GM23248 (cell line): ENCODE results near the gene SLC15A4. TPM values are rescaled to one million over a fixed set of nuclear protein-coding genes. Genes with fewer than 3 reads are reported as not detected.
A peak's percentile ranks its signal among the peaks of the same experiment; 100 is the strongest.

ENCODE experiments used
- DNase-seq: peaks from one replicate; pipeline ENCODE4 v3.0.0-alpha.2; 2015
- H2AFZ ChIP-seq: fragments of 200-600 bp; sonication (generic); 2 replicates; pipeline ENCODE4 v1.6.1; 2016; ENCODE audit warnings: antibody characterized with exemption
- H3F3A ChIP-seq: fragments of 200-600 bp; sonication (generic); 2 replicates; pipeline ENCODE4 v1.6.1; 2016; ENCODE audit warnings: mild to moderate bottlenecking, antibody characterized with exemption, mixed run types; ENCODE audit not compliant: insufficient read depth
- H3K27ac ChIP-seq: fragments of 200-600 bp; sonication (generic); 2 replicates; pipeline ENCODE4 v1.5.1; 2016; ENCODE audit warnings: mild to moderate bottlenecking
- H3K27me3 ChIP-seq: fragments of 200-600 bp; sonication (generic); replicated peaks from 2 replicates; pipeline ENCODE4 v1.6.1; 2016; ENCODE audit warnings: mild to moderate bottlenecking; ENCODE audit not compliant: insufficient read depth
- H3K36me3 ChIP-seq: fragments of 200-600 bp; sonication (generic); 2 replicates; pipeline ENCODE4 v1.6.1; 2016; ENCODE audit warnings: low read depth, mild to moderate bottlenecking
- H3K4me1 ChIP-seq: fragments of 200-600 bp; sonication (generic); 2 replicates; pipeline ENCODE4 v1.6.1; 2016; ENCODE audit warnings: mild to moderate bottlenecking; ENCODE audit not compliant: insufficient read depth
- H3K4me2 ChIP-seq: fragments of 200-600 bp; sonication (generic); one replicate; pipeline ENCODE4 v1.6.1; 2016; ENCODE audit warnings: mild to moderate bottlenecking; ENCODE audit not compliant: unreplicated experiment
- H3K4me3 ChIP-seq: fragments of 200-600 bp; sonication (generic); 2 replicates; pipeline ENCODE4 v1.5.1; 2016; ENCODE audit warnings: mild to moderate bottlenecking
- H3K79me2 ChIP-seq: fragments of 200-600 bp; sonication (generic); 2 replicates; pipeline ENCODE4 v1.6.1; 2016; ENCODE audit warnings: mild to moderate bottlenecking; ENCODE audit not compliant: insufficient read depth
- H3K9ac ChIP-seq: fragments of 200-600 bp; sonication (generic); 2 replicates; pipeline ENCODE4 v1.6.1; 2016; ENCODE audit warnings: mild to moderate bottlenecking
- H3K9me2 ChIP-seq: fragments of 200-600 bp; sonication (generic); 2 replicates; pipeline ENCODE4 v1.6.1; 2016; ENCODE audit warnings: mixed run types, mild to moderate bottlenecking, moderate library complexity; ENCODE audit not compliant: insufficient read depth
- H3K9me3 ChIP-seq: fragments of 200-600 bp; sonication (generic); one replicate; pipeline ENCODE4 v1.6.1; 2017; ENCODE audit warnings: low read depth
- H4K20me1 ChIP-seq: fragments of 200-600 bp; sonication (generic); 2 replicates; pipeline ENCODE4 v1.6.0; 2016; ENCODE audit not compliant: insufficient read depth
- EZH2 ChIP-seq: fragments of 200-600 bp; sonication (generic); IDR thresholded peaks from 2 replicates; pipeline ENCODE4 v1.6.1; 2018; ENCODE audit warnings: antibody characterized with exemption, mild to moderate bottlenecking; ENCODE audit not compliant: insufficient read depth, poor library complexity, severe bottlenecking
- EZH2phosphoT487 ChIP-seq: fragments of 200-600 bp; sonication (generic); IDR thresholded peaks from 2 replicates; pipeline ENCODE4 v1.6.1; 2018; ENCODE audit warnings: antibody characterized with exemption, moderate library complexity, mild to moderate bottlenecking, low read depth; ENCODE audit not compliant: insufficient read depth
- WGBS, 2 experiments: methylation state at CpG; one replicate each; pipeline ENCODE4 v1.1.6; 2015 to 2017; ENCODE audit warnings: low lambda C conversion rate in 2 of 2, low coverage in 1 of 2; ENCODE audit errors: missing lambda C conversion rate in 2 of 2; 5-methylcytosine and 5-hydroxymethylcytosine counted together
- in situ Hi-C: fragments of 300-500 bp; cut with MboI; formaldehyde crosslinking; loops from 2 replicates; pipeline ENCODE4 v1.15.0; 2020
- polyA plus RNA-seq: library from polyadenylated mRNA; unstranded; fragments of >200 nt; fragmentation: Nextera tagmentation; extraction: Ambion mirVana; gene quantifications from 2 replicates; pipeline ENCODE4 v1.2.1, GENCODE V29; 2016
- total RNA-seq: library from RNA; depleted of rRNA; stranded (reverse); fragments of >200 nt; shearing (Covaris generic); gene quantifications from 2 replicates; pipeline ENCODE4 v1.2.3, GENCODE V29; 2014

SLC15A4 gene
- total and polyA plus RNA-seq, 2 experiments from 2014 or later: 5.7 to 50.3 TPM

DNA sequence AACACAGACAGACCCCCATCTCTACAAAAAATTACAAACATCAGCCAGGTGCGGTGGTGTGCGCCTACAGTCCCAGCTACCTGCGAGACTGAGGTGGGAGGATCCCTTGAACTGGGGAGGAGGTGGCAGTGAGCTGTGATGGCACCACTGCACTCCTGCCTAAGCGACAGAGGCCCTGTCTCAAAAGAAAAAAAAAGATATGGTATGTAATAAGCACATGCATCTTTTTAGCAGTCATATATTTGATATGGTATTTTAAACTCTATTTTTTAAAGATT, 7.2 kb downstream of the SLC15A4 start:
- peak overlapping the region; percentile 73 for H3K9ac ChIP-seq
- TF ChIP-seq EZH2phosphoT487 (no peak), EZH2 (no peak)
- H3K9me3 ChIP-seq: no peaks in the 10 kb centered on the region
- peaks cover 99% of the 10 kb centered on the region for H3K79me2 ChIP-seq
- no peak for DNase-seq
- no peaks in the 10 kb centered on the region for H3K9me2 ChIP-seq
- WGBS, 2 experiments: 95 to 99% methylated on average over 4 of the region's 4 CpGs
- no peak overlapping the region for H2AFZ ChIP-seq
- H3K4me1 ChIP-seq: peaks cover 52% of the 10 kb centered on the region
- peaks cover 28% of the 10 kb centered on the region; the same call in 1 of the 2 replicates for H3F3A ChIP-seq
- no peak overlapping the region for H3K4me3 ChIP-seq
- no peaks in the 10 kb centered on the region for H3K36me3 ChIP-seq
- in situ Hi-C loops: no loop called here
- H3K27me3 ChIP-seq: no peaks in the 10 kb centered on the region
- no peaks in the 10 kb centered on the region for H4K20me1 ChIP-seq
- peak overlapping the region; percentile 82 for H3K27ac ChIP-seq
- H3K4me2 ChIP-seq: no peak overlapping the region

DNA sequence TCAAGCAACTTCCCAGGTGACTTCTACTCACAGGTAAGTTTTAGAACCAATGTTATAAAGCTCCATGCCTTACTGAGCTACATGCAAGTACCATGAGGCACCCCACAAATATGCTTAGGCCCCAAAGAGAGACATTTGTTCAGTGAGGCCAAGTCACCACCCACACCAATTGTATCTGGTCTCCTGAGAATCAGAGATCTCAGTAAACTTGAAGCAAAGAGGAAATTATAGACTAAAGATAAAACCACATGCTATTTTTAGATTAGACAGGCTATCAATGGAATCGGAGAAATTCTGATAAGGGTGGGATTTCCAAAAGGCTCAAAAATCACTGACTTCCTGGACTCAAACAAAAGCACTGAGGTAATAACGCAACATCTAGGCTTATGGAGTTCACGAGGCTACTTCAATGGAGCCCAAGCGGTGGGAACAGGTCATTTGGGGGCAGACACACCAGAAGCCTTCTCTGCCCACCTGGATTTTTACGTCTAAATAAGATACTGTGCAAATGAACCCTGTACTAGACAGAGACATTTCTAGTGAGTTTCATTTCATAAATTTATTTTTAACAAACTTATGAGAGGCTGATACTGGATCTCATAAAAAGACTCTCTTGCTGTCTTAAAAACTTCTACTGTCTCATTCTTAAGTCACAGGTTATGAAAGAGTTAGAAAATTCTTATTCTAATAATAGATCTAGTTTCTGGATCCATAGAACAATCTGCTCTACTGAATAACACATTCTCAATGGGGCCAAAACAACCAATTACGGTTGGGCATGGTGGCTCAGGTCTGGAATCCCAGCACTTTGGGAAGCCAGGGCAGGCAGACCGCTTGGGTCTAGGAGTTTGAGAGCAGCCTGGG, 7.7 kb downstream of the SLC15A4 start:
- Histone ChIP-seq H3F3A (peaks cover 28% of the 10 kb centered on the region; the same call in 1 of the 2 replicates), H3K9me2 (no peaks in the 10 kb centered on the region), H3K27me3 (no peaks in the 10 kb centered on the region), H4K20me1 (no peaks in the 10 kb centered on the region), H3K4me2 (peak overlapping the region; percentile 21), H3K9me3 (no peaks in the 10 kb centered on the region), H2AFZ (no peak overlapping the region), H3K27ac (peak overlapping the region; percentile 82), H3K79me2 (peaks cover 99% of the 10 kb centered on the region), H3K36me3 (no peaks in the 10 kb centered on the region), H3K4me1 (peaks cover 52% of the 10 kb centered on the region), H3K4me3 (no peak overlapping the region), H3K9ac (peak overlapping the region; percentile 73)
- peak; percentile 30 for DNase-seq
- 88% methylated on average over 7 of the region's 7 CpGs for WGBS, 2 experiments
- in situ Hi-C loops: no loop called here
- no peak for TF ChIP-seq EZH2phosphoT487
- TF ChIP-seq EZH2: no peak

DNA sequence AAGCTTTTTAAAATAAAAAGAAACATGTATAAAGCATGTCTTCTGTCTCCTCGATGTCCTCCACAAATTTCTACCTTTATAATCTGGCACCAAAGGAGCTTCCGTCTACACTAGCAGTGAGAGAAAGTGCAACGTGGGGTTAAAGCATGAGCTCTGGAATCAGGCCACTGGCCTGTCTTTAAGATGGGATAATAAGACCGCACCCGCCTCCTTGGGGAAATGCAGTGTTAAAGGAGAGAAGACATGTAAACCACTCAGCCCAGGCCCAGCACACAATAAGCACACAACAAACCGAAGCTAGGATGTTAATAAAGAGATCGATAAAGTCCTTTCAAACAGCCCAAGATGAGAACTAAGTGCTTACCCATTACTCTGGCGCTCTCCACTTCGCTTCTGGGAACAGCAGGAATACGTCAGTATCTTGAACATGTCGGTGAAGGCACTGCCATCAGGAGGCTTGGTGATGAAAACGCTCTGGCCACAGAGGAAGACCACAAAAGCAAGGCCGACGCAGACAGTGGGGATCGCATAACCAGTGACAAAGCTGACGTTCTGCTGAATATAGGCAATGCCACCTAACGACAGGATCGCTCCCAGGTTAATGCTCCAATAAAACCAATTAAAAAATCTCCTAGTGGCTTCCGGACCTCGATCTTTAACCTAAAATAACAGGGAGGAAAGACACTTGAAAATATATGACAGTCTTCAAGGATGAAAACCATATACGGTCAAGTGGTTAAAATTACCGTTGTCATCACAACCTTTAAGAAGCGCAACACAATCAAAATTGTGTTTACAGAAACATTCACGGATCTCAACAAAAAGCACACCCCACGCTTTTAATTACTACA, 9.1 kb downstream of the SLC15A4 start:
- Histone ChIP-seq H3K79me2 (peaks cover 99% of the 10 kb centered on the region), H3K9ac (no peak overlapping the region), H3K4me2 (no peak overlapping the region), H3K27me3 (no peaks in the 10 kb centered on the region), H3K9me3 (no peaks in the 10 kb centered on the region), H3K36me3 (no peaks in the 10 kb centered on the region), H4K20me1 (no peaks in the 10 kb centered on the region), H3K9me2 (no peaks in the 10 kb centered on the region), H2AFZ (no peak overlapping the region), H3K4me1 (peaks cover 66% of the 10 kb centered on the region), H3K4me3 (no peak overlapping the region), H3F3A (peaks cover 32% of the 10 kb centered on the region; the same call in 1 of the 2 replicates), H3K27ac (peak overlapping the region; percentile 83)
- WGBS, 2 experiments: 89 to 90% methylated on average over 25 of the region's 25 CpGs
- DNase-seq: no peak
- in situ Hi-C loops: no loop called here
- TF ChIP-seq EZH2phosphoT487 (no peak), EZH2 (no peak)

DNA sequence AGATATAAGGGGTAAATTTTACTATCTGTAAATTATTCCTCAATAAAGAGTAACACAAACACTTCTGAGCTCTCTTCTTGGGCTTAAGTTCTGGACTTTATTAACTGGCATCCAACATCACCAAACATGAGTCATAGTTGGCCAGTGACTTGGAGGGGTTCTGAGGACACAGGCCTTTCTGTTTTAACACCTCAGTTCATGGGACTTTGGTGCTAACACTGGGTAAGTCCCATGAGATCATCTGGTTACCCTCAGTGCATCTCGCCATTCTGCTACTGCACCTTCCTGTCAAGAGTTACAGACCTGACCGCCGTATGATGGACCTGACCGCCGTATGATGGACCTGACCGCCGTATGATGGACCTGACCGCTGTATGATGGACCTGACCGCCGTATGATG, 9.9 kb downstream of the SLC15A4 start:
- Histone ChIP-seq H3K4me3 (no peak overlapping the region), H3K9me2 (no peaks in the 10 kb centered on the region), H2AFZ (no peak overlapping the region), H3K27me3 (no peaks in the 10 kb centered on the region), H3K4me1 (peaks cover 64% of the 10 kb centered on the region), H3K79me2 (peaks cover 99% of the 10 kb centered on the region), H3K4me2 (peak overlapping the region; percentile 39), H3F3A (peaks cover 28% of the 10 kb centered on the region; the same call in 1 of the 2 replicates), H3K9me3 (no peaks in the 10 kb centered on the region), H4K20me1 (no peaks in the 10 kb centered on the region), H3K9ac (peak overlapping the region; percentile 60), H3K27ac (peak overlapping the region; percentile 83), H3K36me3 (0 out of 2 replicates have a peak, but pooled peaks cover 3% of the 10 kb centered on the region)
- 80 to 85% methylated on average over 10 of the region's 10 CpGs for WGBS, 2 experiments
- in situ Hi-C loops: no loop called here
- TF ChIP-seq EZH2phosphoT487: no peak
- TF ChIP-seq EZH2: no peak
- DNase-seq: peak; percentile 63
